ENCODE data around the gene CLK1. TPM values are rescaled to one million over a fixed set of nuclear protein-coding genes. Genes with fewer than 3 reads are reported as not detected.

The CLK1 gene
- total and polyA plus RNA-seq, 7 donors = 30.6 to 91.8 (median 49.4) TPM

DNA sequence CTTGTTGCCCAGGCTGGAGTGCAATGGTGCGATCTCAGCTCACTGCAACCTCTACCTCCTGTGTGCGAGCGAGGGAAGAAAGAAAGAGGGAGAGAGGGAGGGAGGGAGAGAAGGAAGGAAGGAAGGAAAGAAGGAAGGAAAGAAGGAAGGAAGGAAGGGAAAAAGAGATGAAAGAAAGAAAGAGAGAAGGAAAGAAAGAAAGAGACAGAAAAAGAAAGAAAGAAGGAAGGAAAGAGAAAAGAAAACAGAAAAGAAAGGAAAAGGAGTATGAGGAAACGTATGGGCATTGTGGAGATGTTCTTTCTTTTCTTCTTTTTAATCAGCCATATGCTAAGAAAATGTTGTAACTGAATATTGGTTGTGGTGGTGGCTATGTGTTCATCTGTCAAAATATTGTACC is 16.5 kb downstream of the CLK1 start:
- Histone ChIP-seq H3K4me3 (no peak overlapping the region), H3K9me3 (no peaks in the 10 kb centered on the region), H3K27me3 (ENCODE audit: insufficient read depth in 3 of 3, low read length in 2 of 3) (no peaks in the 10 kb centered on the region), H3K27ac (no peak overlapping the region), H3K4me1 (no peaks in the 10 kb centered on the region), H3K36me3 (ENCODE audit: insufficient read depth in 1 of 2, low read depth in 1 of 2) (peaks cover 4 to 25% of the 10 kb centered on the region in 2 donors)
- no peak for ATAC-seq
- no peak for DNase-seq
- intact Hi-C loops (cut with DNase I) = no loop called here
- TF ChIP-seq, protein P1, sequence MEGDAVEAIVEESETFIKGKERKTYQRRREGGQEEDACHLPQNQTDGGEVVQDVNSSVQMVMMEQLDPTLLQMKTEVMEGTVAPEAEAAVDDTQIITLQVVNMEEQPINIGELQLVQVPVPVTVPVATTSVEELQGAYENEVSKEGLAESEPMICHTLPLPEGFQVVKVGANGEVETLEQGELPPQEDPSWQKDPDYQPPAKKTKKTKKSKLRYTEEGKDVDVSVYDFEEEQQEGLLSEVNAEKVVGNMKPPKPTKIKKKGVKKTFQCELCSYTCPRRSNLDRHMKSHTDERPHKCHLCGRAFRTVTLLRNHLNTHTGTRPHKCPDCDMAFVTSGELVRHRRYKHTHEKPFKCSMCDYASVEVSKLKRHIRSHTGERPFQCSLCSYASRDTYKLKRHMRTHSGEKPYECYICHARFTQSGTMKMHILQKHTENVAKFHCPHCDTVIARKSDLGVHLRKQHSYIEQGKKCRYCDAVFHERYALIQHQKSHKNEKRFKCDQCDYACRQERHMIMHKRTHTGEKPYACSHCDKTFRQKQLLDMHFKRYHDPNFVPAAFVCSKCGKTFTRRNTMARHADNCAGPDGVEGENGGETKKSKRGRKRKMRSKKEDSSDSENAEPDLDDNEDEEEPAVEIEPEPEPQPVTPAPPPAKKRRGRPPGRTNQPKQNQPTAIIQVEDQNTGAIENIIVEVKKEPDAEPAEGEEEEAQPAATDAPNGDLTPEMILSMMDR (IDR thresholded peaks at IDR 0.05) = no peak
- 70 to 92% (median 81%) methylated on average over 4 of the region's 4 CpGs for WGBS, 3 donors

DNA sequence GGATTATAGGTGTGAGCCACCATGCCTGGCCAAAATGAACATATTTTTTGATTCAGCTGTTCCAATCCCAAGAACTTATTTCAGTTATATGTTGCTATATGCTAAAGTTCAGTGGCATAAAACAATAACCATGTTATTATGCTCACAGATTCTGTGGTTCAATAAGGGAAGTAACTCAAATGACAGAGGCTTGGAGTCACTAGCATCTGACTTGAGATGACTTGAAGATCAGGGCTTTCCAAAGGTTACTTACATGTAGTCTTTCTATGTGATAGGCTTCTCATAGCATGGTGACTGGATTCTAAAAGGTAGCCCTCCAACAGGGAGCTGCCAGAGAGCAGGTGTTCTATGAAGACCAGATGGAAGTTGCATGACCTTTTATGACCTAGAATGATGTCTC is 17.2 kb downstream of the CLK1 start:
- no peak for DNase-seq
- Histone ChIP-seq H3K4me1 (no peaks in the 10 kb centered on the region), H3K27me3 (ENCODE audit: insufficient read depth in 3 of 3, low read length in 2 of 3) (no peaks in the 10 kb centered on the region), H3K27ac (no peak overlapping the region), H3K4me3 (no peak overlapping the region), H3K9me3 (no peaks in the 10 kb centered on the region), H3K36me3 (ENCODE audit: insufficient read depth in 1 of 2, low read depth in 1 of 2) (peaks cover 0 to 18% of the 10 kb centered on the region in 2 donors)
- TF ChIP-seq, protein P1 (IDR thresholded peaks at IDR 0.05) = no peak
- intact Hi-C loops (cut with DNase I) = no loop called here
- ATAC-seq = no peak

DNA sequence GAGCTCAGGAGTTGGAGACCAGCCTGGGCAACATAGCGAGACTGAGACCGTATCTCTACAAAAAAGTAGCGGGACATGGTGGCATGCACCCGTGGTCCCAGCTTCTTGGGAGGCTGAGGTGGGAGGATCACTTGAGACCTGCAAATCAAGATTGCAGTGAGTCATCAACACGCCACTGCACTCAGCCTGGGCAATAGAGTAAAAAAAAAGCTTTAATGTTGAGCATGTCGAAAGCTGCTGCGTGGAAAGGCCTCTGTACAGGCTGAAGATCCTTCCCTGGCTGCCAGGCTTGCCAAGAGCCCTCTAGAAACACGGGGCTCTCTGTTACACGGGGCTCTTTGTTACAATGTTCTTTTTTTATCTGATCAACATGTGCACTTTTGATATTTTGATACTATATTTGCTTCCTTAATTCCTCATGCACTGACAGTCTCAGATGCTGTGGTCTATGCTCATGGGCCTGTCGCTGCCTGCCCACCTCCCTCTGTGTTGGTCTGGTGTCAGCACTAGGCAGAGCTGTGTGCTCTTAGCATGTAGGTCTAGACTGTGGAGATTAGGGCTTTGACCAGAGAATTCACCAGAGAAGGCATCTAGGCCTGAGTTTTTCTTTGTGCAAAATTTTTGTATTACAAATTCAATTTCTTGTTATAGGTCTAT is 18.7 kb downstream of the CLK1 start:
- Histone ChIP-seq H3K4me3 (no peak overlapping the region), H3K9me3 (no peaks in the 10 kb centered on the region), H3K36me3 (ENCODE audit: insufficient read depth in 1 of 2, low read depth in 1 of 2) (peaks cover 0 to 4% of the 10 kb centered on the region in 2 donors), H3K4me1 (no peaks in the 10 kb centered on the region), H3K27ac (no peak overlapping the region), H3K27me3 (ENCODE audit: insufficient read depth in 3 of 3, low read length in 2 of 3) (no peaks in the 10 kb centered on the region)
- ATAC-seq (no peak), DNase-seq (no peak)
- intact Hi-C loops (cut with DNase I) = no loop called here
- WGBS, 3 donors = 86 to 92% (median 90%) methylated on average over 10 of the region's 10 CpGs
- TF ChIP-seq, protein P1 (IDR thresholded peaks at IDR 0.05) = no peak

DNA sequence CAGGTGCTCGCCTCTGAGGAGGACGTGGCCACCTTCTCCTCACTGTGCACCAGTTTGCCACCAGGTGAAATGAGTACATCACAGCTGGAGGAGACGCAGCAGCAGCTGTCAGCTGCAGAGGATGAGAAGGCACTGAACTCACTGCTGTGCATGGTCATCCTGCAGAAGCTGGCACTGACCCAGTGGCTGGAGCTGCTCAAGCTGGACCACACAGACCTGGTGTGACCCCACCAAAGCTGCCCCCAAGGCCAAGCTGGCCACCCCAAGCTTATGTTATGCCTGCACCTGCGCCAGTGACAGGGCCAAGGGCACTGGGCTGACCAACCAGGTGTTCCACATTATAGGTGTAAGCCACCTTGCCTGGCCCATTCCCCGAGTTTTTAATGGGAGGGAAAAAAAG is 19.3 kb downstream of the CLK1 start:
- 82 to 89% (median 82%) methylated on average over 5 of the region's 5 CpGs for WGBS, 3 donors
- no peaks in the 10 kb centered on the region for H3K9me3 ChIP-seq
- DNase-seq = no peak
- no peaks in the 10 kb centered on the region for H3K4me1 ChIP-seq
- no peak overlapping the region for H3K4me3 ChIP-seq
- H3K36me3 ChIP-seq (ENCODE audit: insufficient read depth in 1 of 2, low read depth in 1 of 2) = no peaks in the 10 kb centered on the region
- TF ChIP-seq, protein P1 (IDR thresholded peaks at IDR 0.05) = no peak
- H3K27me3 ChIP-seq (ENCODE audit: insufficient read depth in 3 of 3, low read length in 2 of 3) = no peaks in the 10 kb centered on the region
- intact Hi-C loops (cut with DNase I) = no loop called here
- H3K27ac ChIP-seq = no peak overlapping the region
- ATAC-seq = peak in 1 of 4 donors; percentile 13
